Transverse colon (tissue), 3 donors: ENCODE results near the gene MED15.

ENCODE experiments used
- CTCF ChIP-seq, 5 experiments: fragments of 200-600 bp in 3 of 5; fragments of 450-650 bp in 2 of 5; sonication (generic) in 3 of 5; IDR thresholded peaks; 1 replicate in 2 of 5; 2 replicates in 3 of 5; pipeline ENCODE4 v1.5.1; 2016 to 2017; ENCODE audit warnings: antibody characterized with exemption in 5 of 5, inconsistent platforms in 3 of 5, mild to moderate bottlenecking in 2 of 5, moderate library complexity in 1 of 5
- POLR2A ChIP-seq: fragments of 450-650 bp; IDR thresholded peaks from one replicate; pipeline ENCODE4 v1.6.1; 2016; ENCODE audit warnings: antibody characterized with exemption, mild to moderate bottlenecking, moderate library complexity

DNA sequence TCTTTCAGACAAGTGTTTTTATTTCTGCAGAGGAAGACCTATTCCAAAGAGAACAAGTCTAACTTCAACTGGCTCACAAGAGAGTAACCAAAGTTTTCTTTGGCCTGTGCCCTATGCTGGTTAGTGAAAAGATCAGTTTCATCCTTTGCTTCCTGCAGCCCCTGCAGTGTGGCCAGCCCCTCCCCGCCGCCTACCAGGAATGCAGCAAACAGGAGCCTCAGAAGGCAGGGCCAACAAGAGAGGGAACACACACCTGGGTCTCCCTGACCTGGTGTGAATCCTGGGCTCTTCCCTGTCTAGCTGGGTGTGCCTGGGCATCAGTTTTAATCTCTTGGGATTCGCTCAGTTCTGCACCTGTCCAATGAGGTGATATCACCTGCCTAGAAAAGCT, 48.3 kb upstream of the MED15 start:
- no peak for TF ChIP-seq CTCF (IDR thresholded peaks at IDR 0.05)
- TF ChIP-seq POLR2A, result no peak
